ENCODE data around the gene IGSF9B. TPM values are rescaled to one million over a fixed set of nuclear protein-coding genes. Genes with fewer than 3 reads are reported as not detected.

IGSF9B gene, protein sequence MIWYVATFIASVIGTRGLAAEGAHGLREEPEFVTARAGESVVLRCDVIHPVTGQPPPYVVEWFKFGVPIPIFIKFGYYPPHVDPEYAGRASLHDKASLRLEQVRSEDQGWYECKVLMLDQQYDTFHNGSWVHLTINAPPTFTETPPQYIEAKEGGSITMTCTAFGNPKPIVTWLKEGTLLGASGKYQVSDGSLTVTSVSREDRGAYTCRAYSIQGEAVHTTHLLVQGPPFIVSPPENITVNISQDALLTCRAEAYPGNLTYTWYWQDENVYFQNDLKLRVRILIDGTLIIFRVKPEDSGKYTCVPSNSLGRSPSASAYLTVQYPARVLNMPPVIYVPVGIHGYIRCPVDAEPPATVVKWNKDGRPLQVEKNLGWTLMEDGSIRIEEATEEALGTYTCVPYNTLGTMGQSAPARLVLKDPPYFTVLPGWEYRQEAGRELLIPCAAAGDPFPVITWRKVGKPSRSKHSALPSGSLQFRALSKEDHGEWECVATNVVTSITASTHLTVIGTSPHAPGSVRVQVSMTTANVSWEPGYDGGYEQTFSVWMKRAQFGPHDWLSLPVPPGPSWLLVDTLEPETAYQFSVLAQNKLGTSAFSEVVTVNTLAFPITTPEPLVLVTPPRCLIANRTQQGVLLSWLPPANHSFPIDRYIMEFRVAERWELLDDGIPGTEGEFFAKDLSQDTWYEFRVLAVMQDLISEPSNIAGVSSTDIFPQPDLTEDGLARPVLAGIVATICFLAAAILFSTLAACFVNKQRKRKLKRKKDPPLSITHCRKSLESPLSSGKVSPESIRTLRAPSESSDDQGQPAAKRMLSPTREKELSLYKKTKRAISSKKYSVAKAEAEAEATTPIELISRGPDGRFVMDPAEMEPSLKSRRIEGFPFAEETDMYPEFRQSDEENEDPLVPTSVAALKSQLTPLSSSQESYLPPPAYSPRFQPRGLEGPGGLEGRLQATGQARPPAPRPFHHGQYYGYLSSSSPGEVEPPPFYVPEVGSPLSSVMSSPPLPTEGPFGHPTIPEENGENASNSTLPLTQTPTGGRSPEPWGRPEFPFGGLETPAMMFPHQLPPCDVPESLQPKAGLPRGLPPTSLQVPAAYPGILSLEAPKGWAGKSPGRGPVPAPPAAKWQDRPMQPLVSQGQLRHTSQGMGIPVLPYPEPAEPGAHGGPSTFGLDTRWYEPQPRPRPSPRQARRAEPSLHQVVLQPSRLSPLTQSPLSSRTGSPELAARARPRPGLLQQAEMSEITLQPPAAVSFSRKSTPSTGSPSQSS (N-terminal part only)
- total RNA-seq (10 to 100 TPM; 14.6 to 78.5 (median 43.7) TPM), polyA plus RNA-seq (10 to 100 TPM; 30.3 to 38.3 TPM)
- long read RNA-seq, donor 1, partial matches to known transcripts, result 2 of 13 reads
- long read RNA-seq, donor 1, other reads (novel, unspliced or antisense), result 11 of 13 reads
- long read RNA-seq, donor 2, partial matches to known transcripts, result 1 of 13 reads
- long read RNA-seq, donor 2, other reads (novel, unspliced or antisense), result 12 of 13 reads
- long read RNA-seq, donor 3, partial matches to known transcripts, result 1 of 7 reads
- long read RNA-seq, donor 3, other reads (novel, unspliced or antisense), result 5 of 7 reads

DNA sequence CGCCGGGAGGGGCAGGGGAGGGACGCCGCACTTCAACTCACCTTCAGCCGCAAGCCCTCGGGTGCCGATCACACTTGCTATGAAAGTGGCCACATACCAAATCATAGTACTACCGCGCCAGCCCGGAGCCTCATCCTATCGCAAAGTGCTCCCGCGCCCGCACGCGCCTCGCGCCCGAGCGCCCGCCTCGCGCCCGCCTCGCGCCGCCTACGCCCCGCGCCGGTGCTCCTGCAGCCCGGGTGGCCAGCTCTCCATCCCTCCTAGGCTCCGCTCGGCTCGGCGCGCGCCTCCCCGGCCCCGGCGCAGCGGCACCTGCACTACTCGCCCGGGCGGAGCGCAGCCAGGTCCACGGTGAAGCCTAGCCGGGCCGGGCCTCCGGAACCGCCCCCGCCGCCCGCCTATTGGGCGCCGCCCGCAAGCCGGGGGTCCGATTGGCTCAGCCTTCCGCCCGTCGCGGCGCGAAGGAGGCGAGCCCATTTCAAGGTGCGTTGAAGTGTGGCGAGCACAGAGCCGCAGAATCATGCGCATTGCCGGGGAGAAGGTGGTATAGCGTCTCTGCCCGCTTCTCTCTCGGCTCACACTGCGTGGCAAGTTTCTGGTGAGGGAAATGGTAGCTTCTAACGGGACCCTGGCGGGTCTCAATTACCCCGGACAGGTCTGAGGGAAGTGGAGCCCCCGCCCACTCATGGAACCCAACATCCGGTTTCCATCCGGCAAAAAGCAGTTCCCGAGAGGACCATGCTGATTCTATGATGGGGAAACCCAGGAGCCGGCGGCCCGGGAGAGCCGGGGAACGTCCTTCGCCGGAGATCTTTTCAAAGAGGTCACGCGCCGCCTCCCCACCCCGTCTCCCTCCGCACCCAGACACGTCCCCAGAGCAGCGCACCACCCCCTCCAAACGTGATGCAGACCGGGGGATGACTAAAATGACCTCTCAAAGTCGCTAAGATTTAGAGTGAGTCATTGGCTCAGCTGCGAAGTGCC, at the start of gene IGSF9B:
Gene IGSF9B, minus strand, starts transcription at position 319 of the 984 bp plus-strand sequence. Its CDS starts 214 bp downstream, at position 105.
- peaks cover 0 to 48% (median 3%) of the 10 kb centered on the region in 9 donors for H3K27me3 ChIP-seq
- ATAC-seq, result peak; percentile 81 to 89 (median 84)

DNA sequence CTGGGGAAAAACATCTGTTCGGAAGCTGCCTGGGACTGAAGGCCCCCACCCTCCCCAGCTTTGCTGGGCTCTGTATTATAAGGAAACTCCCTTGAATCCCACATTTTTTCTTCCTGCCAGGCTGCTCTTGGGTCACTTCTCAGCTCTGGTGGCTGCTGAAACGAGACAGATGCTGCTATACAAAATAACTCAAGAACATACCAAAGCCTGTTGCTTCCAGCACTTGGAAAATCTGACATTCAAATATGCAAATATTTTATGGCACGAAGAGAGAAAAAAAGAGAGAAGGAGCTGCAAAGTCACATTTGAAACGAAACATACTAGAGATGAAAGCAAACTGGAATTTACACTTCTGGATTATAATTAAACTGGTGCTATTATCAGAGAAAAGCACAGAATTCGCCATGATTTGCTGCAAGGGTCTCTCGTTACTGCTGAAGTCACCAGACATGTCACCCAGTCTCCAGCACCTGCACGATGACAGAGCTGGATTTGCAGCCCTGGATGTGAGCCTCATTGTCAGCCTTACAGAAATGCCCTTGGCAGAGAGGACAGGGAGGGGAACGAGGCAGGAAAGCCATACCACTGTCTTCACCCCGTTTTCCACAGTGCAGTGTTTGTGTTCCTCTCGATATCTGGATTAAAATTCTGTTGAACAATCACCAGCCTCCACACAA, 47.9 kb upstream of the IGSF9B start:
- Histone ChIP-seq H3K36me3 (no peaks in the 10 kb centered on the region), H3K4me3 (no peak overlapping the region), H3K27me3 (no peaks in the 10 kb centered on the region), H3K9me3 (no peaks in the 10 kb centered on the region), H3K4me1 (peaks cover 0 to 25% (median 13%) of the 10 kb centered on the region in 12 donors), H3K27ac (peak overlapping the region in 8 of 12 donors; percentile 12 to 79 (median 54))
- ATAC-seq, result peak; percentile 57 to 78 (median 68)
- TF ChIP-seq, protein P1, sequence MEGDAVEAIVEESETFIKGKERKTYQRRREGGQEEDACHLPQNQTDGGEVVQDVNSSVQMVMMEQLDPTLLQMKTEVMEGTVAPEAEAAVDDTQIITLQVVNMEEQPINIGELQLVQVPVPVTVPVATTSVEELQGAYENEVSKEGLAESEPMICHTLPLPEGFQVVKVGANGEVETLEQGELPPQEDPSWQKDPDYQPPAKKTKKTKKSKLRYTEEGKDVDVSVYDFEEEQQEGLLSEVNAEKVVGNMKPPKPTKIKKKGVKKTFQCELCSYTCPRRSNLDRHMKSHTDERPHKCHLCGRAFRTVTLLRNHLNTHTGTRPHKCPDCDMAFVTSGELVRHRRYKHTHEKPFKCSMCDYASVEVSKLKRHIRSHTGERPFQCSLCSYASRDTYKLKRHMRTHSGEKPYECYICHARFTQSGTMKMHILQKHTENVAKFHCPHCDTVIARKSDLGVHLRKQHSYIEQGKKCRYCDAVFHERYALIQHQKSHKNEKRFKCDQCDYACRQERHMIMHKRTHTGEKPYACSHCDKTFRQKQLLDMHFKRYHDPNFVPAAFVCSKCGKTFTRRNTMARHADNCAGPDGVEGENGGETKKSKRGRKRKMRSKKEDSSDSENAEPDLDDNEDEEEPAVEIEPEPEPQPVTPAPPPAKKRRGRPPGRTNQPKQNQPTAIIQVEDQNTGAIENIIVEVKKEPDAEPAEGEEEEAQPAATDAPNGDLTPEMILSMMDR (IDR thresholded peaks at IDR 0.05), result no peak
- TF ChIP-seq POLR2A (IDR thresholded peaks at IDR 0.05), result no peak
- intact Hi-C loops (cut with DNase I), result no loop called here
- WGBS, 4 donors, result 29 to 40% (median 35%) methylated on average over 10 of the region's 10 CpGs
- DNase-seq, result peak in 2 of 5 donors; percentile 35 to 57

More for the DNA sequence above, at the start of gene IGSF9B:
- WGBS, 4 donors, result 0 to 3% (median 1%) methylated on average over 28 to 100 of the region's 100 CpGs
- peak within 1 kb of the TSS; percentile 28 to 90 (median 66) for H3K4me3 ChIP-seq
- intact Hi-C loops (cut with DNase I), result loop anchor here in 3 of 10 donors (5.0 to 10.0 kb wide), 3 partner anchors 78 to 268 kb away; partner anchors contain the start of genes NCAPD3 (in 1 of the 3) and VPS26B (in 1 of the 3)
- H3K4me1 ChIP-seq, result peaks cover 0 to 55% (median 28%) of the 10 kb centered on the region in 12 donors
- no peaks in the 10 kb centered on the region for H3K9me3 ChIP-seq
- H3K27ac ChIP-seq, result peak within 1 kb of the TSS; percentile 68 to 97 (median 92)
- peak; percentile 89 to 92 (median 89) for DNase-seq
- TF ChIP-seq, protein P1 (IDR thresholded peaks at IDR 0.05), result peak in 1 of 12 donors; percentile 9
- TF ChIP-seq POLR2A (IDR thresholded peaks at IDR 0.05), result peak; percentile 53 to 85
- H3K36me3 ChIP-seq, result no peaks in the 10 kb centered on the region

Data from heart left ventricle (tissue), 16 donors.